Prostate gland (tissue), 2 donors: Measurements from ENCODE around the gene BUD23. TPM values are rescaled to one million over a fixed set of nuclear protein-coding genes. Genes with fewer than 3 reads are reported as not detected.
A peak's percentile ranks its signal among the peaks of the same experiment; 100 is the strongest.

Source experiments
- DNase-seq: peaks from one replicate; pipeline ENCODE4 v3.0.0-alpha.2; 2019; ENCODE audit warnings: low spot score
- H3K27ac ChIP-seq, 2 donors: fragments of 200-600 bp; sonication (generic); 2 replicates each; pipeline ENCODE4 v1.5.1; 2017 to 2019
- H3K27me3 ChIP-seq: fragments of 200-600 bp; sonication (generic); replicated peaks from 2 replicates; pipeline ENCODE4 v1.5.1; 2019; ENCODE audit not compliant: insufficient read depth
- H3K36me3 ChIP-seq, 2 donors: fragments of 200-600 bp; sonication (generic); 1 replicate in 1 of 2; 2 replicates in 1 of 2; pipeline versions ENCODE4 v1.5.1 to v1.8.1; 2017 to 2019
- H3K4me1 ChIP-seq: fragments of 200-600 bp; sonication (generic); replicated peaks from 2 replicates; pipeline ENCODE4 v1.5.1; 2019
- H3K4me3 ChIP-seq, 2 donors: fragments of 200-600 bp; sonication (generic); 2 replicates each; pipeline ENCODE4 v1.5.1; 2017 to 2019
- H3K9me3 ChIP-seq: fragments of 200-600 bp; sonication (generic); 2 replicates; pipeline ENCODE4 v1.5.1; 2017
- POLR2A ChIP-seq: fragments of 450-650 bp; IDR thresholded peaks from one replicate; pipeline ENCODE4 v1.6.1; 2016; ENCODE audit warnings: antibody characterized with exemption, mild to moderate bottlenecking
- POLR2AphosphoS5 ChIP-seq: sonication (generic); formaldehyde crosslinking; IDR thresholded peaks from one replicate; pipeline ENCODE4 v1.6.1; 2017; ENCODE audit warnings: antibody characterized with exemption
- WGBS: methylation state at CpG from one replicate; pipeline ENCODE4 v1.1.5; 2018; 5-methylcytosine and 5-hydroxymethylcytosine counted together
- intact Hi-C: fragments of 100-400 bp; cut with DNase I; formaldehyde crosslinking; loops from one replicate; pipeline ENCODE4 v1.14.2; 2022
- total RNA-seq, 2 donors: library from RNA; depleted of rRNA; stranded (reverse); fragments of >200 nt; gene quantifications; one replicate each; pipeline ENCODE4 v1.1.0, GENCODE V29; 2016
- TF ChIP-seq, protein P1 (sequence below), 4 experiments: fragments of 200-600 bp in 2 of 4; fragments of 450-650 bp in 2 of 4; sonication (generic) in 2 of 4; IDR thresholded peaks; 1 replicate in 3 of 4; 2 replicates in 1 of 4; pipeline ENCODE4 v1.5.1; 2016 to 2019; ENCODE audit warnings: antibody characterized with exemption in 4 of 4, mild to moderate bottlenecking in 2 of 4, moderate library complexity in 2 of 4

The BUD23 gene
- total RNA-seq, 2 donors from 2014 or later: 72.3 to 196 TPM

DNA sequence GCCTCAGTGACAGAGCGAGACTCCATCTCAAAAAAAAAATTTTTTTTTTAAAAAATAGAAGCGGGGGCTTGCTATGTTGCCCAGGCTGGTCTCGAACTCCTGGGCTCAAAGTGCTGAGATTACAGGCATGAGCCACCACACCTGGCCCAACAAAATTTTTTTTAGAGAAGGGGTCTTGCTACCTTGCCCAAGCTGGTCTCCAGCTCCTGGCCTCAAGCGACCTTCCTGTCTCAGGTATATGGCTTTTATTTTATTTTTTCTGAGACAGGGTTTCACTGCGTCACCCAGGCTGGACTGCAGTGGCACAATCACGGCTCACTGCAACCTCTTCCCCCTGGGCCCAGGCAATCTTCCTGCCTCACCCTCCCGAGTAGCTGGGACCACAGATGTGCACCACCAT lies 56.8 kb downstream of the BUD23 start:
- intact Hi-C loops: loop anchor here (5.0 kb wide), 1 partner anchor 112 kb away; no protein-coding TSS in a partner anchor
- H3K27ac ChIP-seq: peak overlapping the region; percentile 94 to 98
- H3K27me3 ChIP-seq: no peaks in the 10 kb centered on the region

DNA sequence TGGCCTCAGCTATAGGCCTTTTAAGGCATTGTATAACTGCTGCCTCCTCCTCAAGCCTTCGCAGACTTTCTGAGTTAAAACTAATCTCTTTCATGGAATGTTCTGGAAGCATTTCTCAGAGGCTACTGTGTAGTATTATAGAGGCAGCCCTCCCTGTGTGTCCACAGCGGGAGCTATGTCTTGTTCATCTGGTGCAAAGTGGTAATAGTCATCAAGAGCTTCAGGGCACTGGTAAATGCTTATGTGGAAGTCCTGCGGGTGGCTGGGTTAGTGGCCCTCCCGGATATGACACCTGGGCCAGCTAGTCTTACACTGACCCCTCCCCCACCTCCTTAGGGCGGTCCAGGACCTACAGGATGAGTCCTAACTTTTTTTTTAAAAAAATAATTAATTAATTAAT lies 57.4 kb downstream of the BUD23 start:
- no peaks in the 10 kb centered on the region for H3K9me3 ChIP-seq
- H3K36me3 ChIP-seq: no peaks in the 10 kb centered on the region
- peak overlapping the region; percentile 94 to 98 for H3K27ac ChIP-seq
- H3K27me3 ChIP-seq: no peaks in the 10 kb centered on the region
- H3K4me3 ChIP-seq: no peak overlapping the region
- 83% methylated on average over 5 of the region's 5 CpGs for WGBS
- no peak for TF ChIP-seq POLR2AphosphoS5
- TF ChIP-seq POLR2A: no peak
- TF ChIP-seq, protein P1, sequence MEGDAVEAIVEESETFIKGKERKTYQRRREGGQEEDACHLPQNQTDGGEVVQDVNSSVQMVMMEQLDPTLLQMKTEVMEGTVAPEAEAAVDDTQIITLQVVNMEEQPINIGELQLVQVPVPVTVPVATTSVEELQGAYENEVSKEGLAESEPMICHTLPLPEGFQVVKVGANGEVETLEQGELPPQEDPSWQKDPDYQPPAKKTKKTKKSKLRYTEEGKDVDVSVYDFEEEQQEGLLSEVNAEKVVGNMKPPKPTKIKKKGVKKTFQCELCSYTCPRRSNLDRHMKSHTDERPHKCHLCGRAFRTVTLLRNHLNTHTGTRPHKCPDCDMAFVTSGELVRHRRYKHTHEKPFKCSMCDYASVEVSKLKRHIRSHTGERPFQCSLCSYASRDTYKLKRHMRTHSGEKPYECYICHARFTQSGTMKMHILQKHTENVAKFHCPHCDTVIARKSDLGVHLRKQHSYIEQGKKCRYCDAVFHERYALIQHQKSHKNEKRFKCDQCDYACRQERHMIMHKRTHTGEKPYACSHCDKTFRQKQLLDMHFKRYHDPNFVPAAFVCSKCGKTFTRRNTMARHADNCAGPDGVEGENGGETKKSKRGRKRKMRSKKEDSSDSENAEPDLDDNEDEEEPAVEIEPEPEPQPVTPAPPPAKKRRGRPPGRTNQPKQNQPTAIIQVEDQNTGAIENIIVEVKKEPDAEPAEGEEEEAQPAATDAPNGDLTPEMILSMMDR (IDR thresholded peaks at IDR 0.05): no peak
- H3K4me1 ChIP-seq: peaks cover 25% of the 10 kb centered on the region
- intact Hi-C loops: loop anchor here (5.0 kb wide), 1 partner anchor 112 kb away; no protein-coding TSS in a partner anchor
- DNase-seq: no peak

More for the DNA sequence above, 56.8 kb downstream of the BUD23 start:
- no peak for TF ChIP-seq POLR2AphosphoS5
- no peak for TF ChIP-seq POLR2A
- H3K36me3 ChIP-seq: no peaks in the 10 kb centered on the region
- 90% methylated on average over 7 of the region's 7 CpGs for WGBS
- H3K9me3 ChIP-seq: no peaks in the 10 kb centered on the region
- no peak for DNase-seq
- H3K4me3 ChIP-seq: no peak overlapping the region
- peaks cover 25% of the 10 kb centered on the region for H3K4me1 ChIP-seq

DNA sequence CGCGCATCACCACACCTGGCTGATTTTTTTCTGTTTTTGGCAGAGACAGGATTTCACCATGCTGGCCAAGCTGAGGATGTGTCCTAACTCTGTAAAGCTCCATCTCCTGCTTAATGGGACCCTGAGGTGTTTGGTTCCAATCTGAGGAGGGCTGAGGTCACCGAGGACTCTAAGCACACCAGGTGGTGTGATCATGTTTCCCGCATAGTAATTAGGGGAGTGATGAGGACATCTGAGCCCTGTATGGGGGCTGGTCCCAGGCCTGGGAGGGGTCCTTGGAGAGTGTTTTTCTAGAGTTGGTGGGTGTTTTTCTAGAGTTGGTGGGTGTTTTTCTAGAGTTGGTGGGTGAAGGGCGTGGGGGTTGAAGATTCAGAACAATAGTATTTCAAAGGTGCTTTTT lies 58.2 kb downstream of the BUD23 start:
- DNase-seq: no peak
- H3K27ac ChIP-seq: peak overlapping the region; percentile 89 to 92
- H3K9me3 ChIP-seq: no peaks in the 10 kb centered on the region
- intact Hi-C loops: loop anchor here (5.0 kb wide), 1 partner anchor 111 kb away; no protein-coding TSS in a partner anchor
- 93% methylated on average over 5 of the region's 5 CpGs for WGBS
- TF ChIP-seq POLR2AphosphoS5 (no peak), POLR2A (no peak)
- TF ChIP-seq, protein P1 (IDR thresholded peaks at IDR 0.05): no peak
- H3K4me1 ChIP-seq: peaks cover 25% of the 10 kb centered on the region
- no peaks in the 10 kb centered on the region for H3K27me3 ChIP-seq
- H3K4me3 ChIP-seq: no peak overlapping the region
- no peaks in the 10 kb centered on the region for H3K36me3 ChIP-seq

DNA sequence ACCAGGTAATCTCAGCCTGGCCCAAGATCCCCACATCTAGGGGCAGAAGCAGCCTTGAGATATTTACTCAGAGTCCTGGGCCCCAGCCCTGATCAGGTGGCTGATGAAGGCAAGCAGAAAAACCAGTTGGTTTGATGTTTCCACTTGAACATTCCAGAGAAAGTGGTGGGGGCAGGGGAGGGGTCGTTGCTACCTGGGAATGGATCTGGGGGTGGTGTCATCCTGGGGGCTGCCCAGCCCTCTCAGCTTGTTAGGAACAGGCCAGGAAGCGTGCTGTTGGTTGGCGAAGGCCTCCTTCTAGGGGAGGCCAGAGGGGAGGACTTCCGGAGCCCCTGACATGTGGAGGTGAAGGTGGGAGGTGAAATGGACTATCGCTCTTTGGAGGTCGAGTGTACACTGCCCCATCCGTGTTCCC lies 58.9 kb downstream of the BUD23 start:
- Histone ChIP-seq H3K4me3 (no peak overlapping the region), H3K27ac (peak overlapping the region; percentile 89 to 92), H3K27me3 (no peaks in the 10 kb centered on the region), H3K9me3 (no peaks in the 10 kb centered on the region), H3K36me3 (no peaks in the 10 kb centered on the region), H3K4me1 (peaks cover 21% of the 10 kb centered on the region)
- intact Hi-C loops: loop anchor here (5.0 kb wide), 1 partner anchor 110 kb away; no protein-coding TSS in a partner anchor
- peak; percentile 72 for TF ChIP-seq POLR2AphosphoS5
- TF ChIP-seq, protein P1 (IDR thresholded peaks at IDR 0.05): peak in 1 of 4 experiments; percentile 12
- TF ChIP-seq POLR2A: no peak
- no peak for DNase-seq
- 67% methylated on average over 7 of the region's 7 CpGs for WGBS

DNA sequence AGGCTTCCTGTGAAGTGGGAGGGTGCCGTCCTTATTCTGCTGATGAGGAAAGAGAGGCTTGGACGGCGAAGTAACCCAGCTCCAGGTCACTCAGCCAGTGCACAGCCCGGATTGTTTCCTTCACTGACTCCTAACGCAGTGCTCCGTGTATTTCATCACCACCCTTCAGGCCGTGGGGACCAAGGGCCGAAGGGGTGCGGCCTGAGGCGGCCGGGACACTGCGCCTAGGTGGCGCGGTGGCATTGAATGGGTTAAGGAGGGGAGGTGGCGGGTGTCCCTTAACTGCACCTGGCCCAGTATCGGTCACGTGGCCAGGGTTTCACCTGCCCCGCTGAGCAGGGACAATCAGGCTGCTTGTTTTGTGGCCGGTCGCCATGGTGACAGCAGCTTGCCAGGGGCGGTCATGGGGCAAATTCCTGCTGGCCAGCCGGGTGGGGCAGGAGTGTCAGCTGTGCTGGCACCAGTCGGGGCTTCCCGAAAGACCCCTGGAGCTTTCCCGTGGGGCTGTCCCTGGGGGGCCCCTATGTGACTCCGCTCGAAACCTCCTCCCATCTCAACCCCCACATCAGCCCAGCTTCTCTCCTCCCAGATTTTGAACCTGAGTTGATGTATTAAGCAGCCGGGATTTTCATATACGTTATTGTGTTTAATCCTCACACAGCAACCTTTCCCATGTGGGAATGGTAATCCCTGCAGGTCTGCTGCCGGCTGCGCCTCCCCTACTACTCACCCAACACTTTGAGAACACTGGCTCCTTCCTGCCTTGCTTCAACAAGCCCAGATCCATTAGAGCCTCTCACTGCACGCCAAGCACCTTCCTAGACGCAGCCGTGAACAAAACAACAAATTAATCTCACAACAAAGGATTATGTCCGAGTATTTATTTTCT lies 59.6 kb downstream of the BUD23 start:
- no peak overlapping the region for H3K4me3 ChIP-seq
- H3K27me3 ChIP-seq: no peaks in the 10 kb centered on the region
- WGBS: 23% methylated on average over 35 of the region's 35 CpGs
- peaks cover 14% of the 10 kb centered on the region for H3K4me1 ChIP-seq
- peak; percentile 71 for DNase-seq
- intact Hi-C loops: loop anchor here (5.0 kb wide), 1 partner anchor 109 kb away; no protein-coding TSS in a partner anchor
- TF ChIP-seq POLR2A: no peak
- TF ChIP-seq POLR2AphosphoS5: peak; percentile 50
- TF ChIP-seq, protein P1 (IDR thresholded peaks at IDR 0.05): no peak
- no peaks in the 10 kb centered on the region for H3K9me3 ChIP-seq
- H3K36me3 ChIP-seq: no peaks in the 10 kb centered on the region
- H3K27ac ChIP-seq: peak overlapping the region; percentile 89 to 92
